ENCODE results near the gene CTXN1. TPM values are rescaled to one million over a fixed set of nuclear protein-coding genes. Genes with fewer than 3 reads are reported as not detected.

The CTXN1 gene
- total RNA-seq, 2 donors from 2014 or later: 1.5 to 4.4 TPM

DNA sequence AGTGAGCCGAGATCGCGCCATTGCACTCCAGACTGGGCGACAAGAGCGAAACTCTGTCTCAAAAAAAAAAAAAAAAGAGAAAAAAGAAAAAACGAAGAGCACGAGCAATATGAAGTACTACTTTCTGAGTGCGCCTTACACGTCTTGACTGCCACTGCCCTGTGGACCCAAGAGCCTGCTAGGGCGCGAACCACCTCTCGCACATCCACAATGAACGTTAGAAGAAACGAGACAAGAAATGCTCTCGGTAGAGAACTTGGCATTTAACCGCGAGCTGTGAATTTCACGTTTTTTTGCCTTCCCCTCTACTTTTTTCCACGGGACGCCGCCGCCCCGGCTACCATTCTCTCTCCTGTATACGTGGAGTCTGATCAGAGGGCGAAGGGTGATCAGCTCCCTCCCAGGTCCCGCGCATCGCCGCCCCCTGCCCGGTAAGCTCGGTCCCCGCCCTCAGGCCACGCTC lies 17.1 kb upstream of the CTXN1 start:
- Histone ChIP-seq H3K36me3 (no peaks in the 10 kb centered on the region), H3K27ac (peak overlapping the region; percentile 79), H3K27me3 (no peaks in the 10 kb centered on the region), H3K4me3 (peak overlapping the region; percentile 68), H3K9me3 (no peaks in the 10 kb centered on the region), H3K4me1 (peaks cover 6% of the 10 kb centered on the region), H3K9ac (ENCODE audit: low read depth in 2 of 2, low read length in 2 of 2) (peak overlapping the region; percentile 95 to 96)
- DNase-seq: no peak
- TF ChIP-seq, protein P1, sequence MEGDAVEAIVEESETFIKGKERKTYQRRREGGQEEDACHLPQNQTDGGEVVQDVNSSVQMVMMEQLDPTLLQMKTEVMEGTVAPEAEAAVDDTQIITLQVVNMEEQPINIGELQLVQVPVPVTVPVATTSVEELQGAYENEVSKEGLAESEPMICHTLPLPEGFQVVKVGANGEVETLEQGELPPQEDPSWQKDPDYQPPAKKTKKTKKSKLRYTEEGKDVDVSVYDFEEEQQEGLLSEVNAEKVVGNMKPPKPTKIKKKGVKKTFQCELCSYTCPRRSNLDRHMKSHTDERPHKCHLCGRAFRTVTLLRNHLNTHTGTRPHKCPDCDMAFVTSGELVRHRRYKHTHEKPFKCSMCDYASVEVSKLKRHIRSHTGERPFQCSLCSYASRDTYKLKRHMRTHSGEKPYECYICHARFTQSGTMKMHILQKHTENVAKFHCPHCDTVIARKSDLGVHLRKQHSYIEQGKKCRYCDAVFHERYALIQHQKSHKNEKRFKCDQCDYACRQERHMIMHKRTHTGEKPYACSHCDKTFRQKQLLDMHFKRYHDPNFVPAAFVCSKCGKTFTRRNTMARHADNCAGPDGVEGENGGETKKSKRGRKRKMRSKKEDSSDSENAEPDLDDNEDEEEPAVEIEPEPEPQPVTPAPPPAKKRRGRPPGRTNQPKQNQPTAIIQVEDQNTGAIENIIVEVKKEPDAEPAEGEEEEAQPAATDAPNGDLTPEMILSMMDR (IDR thresholded peaks at IDR 0.05): no peak
- intact Hi-C loops (cut with DNase I): no loop called here

DNA sequence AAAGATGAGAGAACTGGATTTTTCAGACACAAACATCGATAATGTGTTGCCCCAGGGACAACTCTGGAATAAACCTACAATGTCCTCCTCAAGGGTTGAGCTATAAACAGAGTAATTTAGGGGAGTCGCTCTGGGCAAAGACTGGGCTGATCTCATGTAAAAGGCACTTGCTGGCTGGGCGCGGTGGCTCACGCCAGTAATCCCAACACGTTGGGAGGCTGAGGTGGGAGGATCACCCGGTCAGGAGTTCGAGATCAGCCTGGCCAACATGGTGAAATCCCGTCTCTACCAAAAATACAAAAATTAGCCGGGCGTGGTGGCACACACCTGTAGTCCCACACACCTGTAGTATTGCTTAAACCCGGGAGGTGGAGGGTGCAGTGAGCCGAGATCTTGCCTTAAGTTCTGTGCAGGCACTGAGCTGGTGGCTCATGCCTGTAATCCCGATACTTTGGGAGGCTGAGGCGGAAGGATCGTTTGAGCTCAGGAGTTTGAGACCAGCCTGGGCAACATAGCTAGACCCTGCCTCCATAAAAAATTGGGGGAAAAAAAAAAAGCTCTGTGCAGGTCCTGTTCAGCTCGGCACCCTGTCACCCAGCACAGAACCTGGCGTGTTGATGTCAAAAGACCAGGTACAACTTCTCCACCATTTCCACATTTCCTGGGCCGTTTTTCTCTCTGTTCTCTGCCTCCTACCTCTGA lies 16.1 kb upstream of the CTXN1 start:
- Histone ChIP-seq H3K27ac (no peak overlapping the region), H3K9ac (ENCODE audit: low read depth in 2 of 2, low read length in 2 of 2) (no peak overlapping the region), H3K4me3 (peak overlapping the region; percentile 68), H3K4me1 (peaks cover 6% of the 10 kb centered on the region), H3K9me3 (no peaks in the 10 kb centered on the region), H3K36me3 (no peaks in the 10 kb centered on the region), H3K27me3 (no peaks in the 10 kb centered on the region)
- TF ChIP-seq, protein P1 (IDR thresholded peaks at IDR 0.05): no peak
- intact Hi-C loops (cut with DNase I): no loop called here
- no peak for DNase-seq

DNA sequence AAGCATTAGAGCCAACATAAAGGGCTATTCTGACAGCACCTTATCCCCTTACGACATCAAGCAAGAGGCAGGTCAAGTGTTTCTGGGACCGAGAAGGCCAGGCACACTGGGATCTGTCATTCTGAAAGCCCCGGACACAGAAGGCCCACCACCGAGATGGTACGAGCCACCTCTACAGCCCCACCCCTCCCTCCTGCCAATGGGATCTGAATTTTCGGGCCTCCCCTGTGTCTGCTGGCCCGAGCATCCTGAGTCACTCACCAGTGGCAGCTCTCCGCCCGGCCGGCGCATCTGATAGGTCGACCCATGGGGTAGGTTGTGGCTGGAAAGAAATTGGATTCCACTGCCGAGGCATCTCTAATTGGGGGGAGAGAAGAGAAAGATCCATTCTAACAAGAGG lies 14.9 kb upstream of the CTXN1 start:
- Histone ChIP-seq H3K9me3 (no peaks in the 10 kb centered on the region), H3K9ac (ENCODE audit: low read depth in 2 of 2, low read length in 2 of 2) (no peak overlapping the region), H3K27ac (no peak overlapping the region), H3K4me3 (no peak overlapping the region), H3K27me3 (no peaks in the 10 kb centered on the region), H3K4me1 (peaks cover 6% of the 10 kb centered on the region), H3K36me3 (no peaks in the 10 kb centered on the region)
- intact Hi-C loops (cut with DNase I): no loop called here
- DNase-seq: no peak
- TF ChIP-seq, protein P1 (IDR thresholded peaks at IDR 0.05): no peak

DNA sequence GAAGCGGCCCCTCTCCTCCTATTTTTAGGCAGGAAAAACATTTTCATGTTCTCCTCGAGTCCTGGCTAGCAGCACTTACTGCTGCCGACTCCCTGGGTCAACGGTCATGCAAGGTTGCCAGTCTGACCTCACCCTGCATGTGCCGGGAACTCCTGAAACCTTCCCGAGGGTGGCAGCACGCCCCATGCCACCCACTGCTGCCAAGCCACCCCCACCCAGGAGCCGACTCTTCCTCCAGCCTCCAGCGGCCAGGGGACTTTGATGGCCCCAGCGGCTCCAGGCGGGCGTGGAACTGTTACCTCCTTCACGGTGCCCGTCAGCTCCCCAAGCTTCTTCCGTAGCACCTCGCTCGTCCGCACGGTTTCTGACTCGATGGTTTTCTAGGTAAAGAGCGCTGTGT lies 8.8 kb upstream of the CTXN1 start:
- intact Hi-C loops (cut with DNase I): no loop called here
- Histone ChIP-seq H3K4me3 (no peak overlapping the region), H3K36me3 (peaks cover 32% of the 10 kb centered on the region), H3K27me3 (no peaks in the 10 kb centered on the region), H3K9ac (ENCODE audit: low read depth in 2 of 2, low read length in 2 of 2) (no peak overlapping the region), H3K4me1 (no peaks in the 10 kb centered on the region), H3K9me3 (no peaks in the 10 kb centered on the region), H3K27ac (no peak overlapping the region)
- TF ChIP-seq, protein P1 (IDR thresholded peaks at IDR 0.05): no peak
- DNase-seq: no peak

DNA sequence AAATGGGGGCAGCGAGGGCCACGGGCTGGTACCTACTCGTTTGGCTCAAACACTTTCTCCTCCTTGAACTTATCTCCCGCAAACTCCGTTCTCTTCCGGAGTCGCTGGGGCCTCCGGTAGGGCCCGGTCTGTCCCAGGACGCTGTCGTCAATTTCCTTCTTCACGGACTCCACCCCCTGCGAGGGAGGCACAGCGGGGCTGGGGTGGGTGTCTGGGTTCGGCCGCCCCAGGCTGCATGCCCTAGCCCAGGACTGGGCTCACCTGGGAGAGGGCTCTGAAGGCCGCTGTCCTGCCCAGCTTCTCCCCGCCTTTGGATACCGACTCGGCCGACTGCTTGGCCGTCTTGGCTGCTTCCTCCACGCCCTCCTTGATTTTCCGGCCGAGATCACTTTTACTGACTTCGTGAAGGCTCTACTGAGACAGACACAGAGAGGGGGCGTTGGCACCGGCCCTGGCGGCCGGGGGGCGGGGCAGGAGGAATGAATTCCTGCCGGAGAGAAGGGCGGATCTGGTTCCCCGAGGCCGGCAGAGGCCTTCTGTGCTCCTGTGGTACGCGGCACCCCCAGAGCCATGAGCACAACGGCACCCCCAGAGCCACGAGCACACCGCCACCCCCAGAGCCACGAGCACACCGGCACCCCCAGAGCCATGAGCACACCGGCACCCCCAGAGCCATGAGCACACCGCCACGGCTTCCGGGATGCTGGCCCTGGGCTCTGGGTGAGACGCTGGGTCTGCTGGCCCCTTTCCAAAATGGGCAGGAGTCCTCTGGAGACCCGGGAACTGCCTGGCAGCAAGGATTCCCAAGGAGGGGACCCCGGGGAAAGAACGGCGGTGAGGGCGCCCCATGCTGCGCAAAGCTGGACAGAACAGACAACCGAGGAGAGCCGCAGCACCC lies 8.1 kb upstream of the CTXN1 start:
- no peaks in the 10 kb centered on the region for H3K4me1 ChIP-seq
- H3K9me3 ChIP-seq: no peaks in the 10 kb centered on the region
- H3K27me3 ChIP-seq: no peaks in the 10 kb centered on the region
- intact Hi-C loops (cut with DNase I): no loop called here
- H3K9ac ChIP-seq (ENCODE audit: low read depth in 2 of 2, low read length in 2 of 2): no peak overlapping the region
- peaks cover 32% of the 10 kb centered on the region for H3K36me3 ChIP-seq
- peak; percentile 59 for DNase-seq
- TF ChIP-seq, protein P1 (IDR thresholded peaks at IDR 0.05): no peak
- H3K4me3 ChIP-seq: no peak overlapping the region
- no peak overlapping the region for H3K27ac ChIP-seq

Data from colonic mucosa (tissue), 4 donors.